ENCODE results near the gene BSDC1. TPM values are rescaled to one million over a fixed set of nuclear protein-coding genes. Genes with fewer than 3 reads are reported as not detected.

The BSDC1 gene
- total and polyA plus RNA-seq, 8 donors = 50.6 to 64.8 (median 57.9) TPM

- peaks cover 8 to 24% of the 10 kb centered on the region in 2 donors for H3K4me1 ChIP-seq
- DNase-seq (no peak), ATAC-seq (no peak)
- H3K4me3 ChIP-seq = no peak overlapping the region
- TF ChIP-seq, protein P1, sequence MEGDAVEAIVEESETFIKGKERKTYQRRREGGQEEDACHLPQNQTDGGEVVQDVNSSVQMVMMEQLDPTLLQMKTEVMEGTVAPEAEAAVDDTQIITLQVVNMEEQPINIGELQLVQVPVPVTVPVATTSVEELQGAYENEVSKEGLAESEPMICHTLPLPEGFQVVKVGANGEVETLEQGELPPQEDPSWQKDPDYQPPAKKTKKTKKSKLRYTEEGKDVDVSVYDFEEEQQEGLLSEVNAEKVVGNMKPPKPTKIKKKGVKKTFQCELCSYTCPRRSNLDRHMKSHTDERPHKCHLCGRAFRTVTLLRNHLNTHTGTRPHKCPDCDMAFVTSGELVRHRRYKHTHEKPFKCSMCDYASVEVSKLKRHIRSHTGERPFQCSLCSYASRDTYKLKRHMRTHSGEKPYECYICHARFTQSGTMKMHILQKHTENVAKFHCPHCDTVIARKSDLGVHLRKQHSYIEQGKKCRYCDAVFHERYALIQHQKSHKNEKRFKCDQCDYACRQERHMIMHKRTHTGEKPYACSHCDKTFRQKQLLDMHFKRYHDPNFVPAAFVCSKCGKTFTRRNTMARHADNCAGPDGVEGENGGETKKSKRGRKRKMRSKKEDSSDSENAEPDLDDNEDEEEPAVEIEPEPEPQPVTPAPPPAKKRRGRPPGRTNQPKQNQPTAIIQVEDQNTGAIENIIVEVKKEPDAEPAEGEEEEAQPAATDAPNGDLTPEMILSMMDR (IDR thresholded peaks at IDR 0.05) = no peak
- H3K36me3 ChIP-seq = peaks cover 0 to 73% of the 10 kb centered on the region in 2 donors
- H3K27me3 ChIP-seq = peaks cover 0 to 23% of the 10 kb centered on the region in 2 donors
- H3K9me3 ChIP-seq = no peaks in the 10 kb centered on the region
- intact Hi-C loops (cut with DNase I) = no loop called here
- H3K27ac ChIP-seq = no peak overlapping the region
These were observed 62.7 kb downstream of the BSDC1 start for GRCh38 chr1:32331549-32331948.

- H3K4me3 ChIP-seq = no peak overlapping the region
- DNase-seq = no peak
- intact Hi-C loops (cut with DNase I) = no loop called here
These were observed 63.6 kb downstream of the BSDC1 start for GRCh38 chr1:32330558-32331151.

DNA sequence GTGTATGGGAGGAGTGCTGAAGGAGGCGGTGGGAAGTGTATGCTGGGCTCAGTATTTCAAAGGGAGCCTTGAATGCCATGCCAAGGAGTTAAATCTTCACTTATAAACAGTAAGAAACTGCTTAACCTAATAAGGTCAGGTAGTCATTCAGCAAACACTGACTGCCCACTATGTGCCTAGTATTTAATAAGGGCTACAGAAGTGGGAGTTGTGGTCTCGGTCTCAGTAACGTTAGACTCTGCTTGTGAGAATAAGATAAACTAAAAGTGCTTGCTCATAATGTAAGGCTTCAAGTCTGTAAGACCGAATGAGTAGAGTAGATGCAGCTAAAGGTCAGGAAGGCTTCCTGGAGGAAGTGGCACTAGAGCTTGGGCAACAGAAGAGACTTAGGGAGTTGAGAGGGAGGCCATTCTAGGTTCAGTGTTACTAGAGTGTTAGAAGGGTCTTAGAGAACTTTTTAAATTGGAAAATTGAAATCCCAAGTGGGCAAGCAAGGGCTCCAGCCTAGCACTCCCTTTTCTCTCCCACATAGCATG, 64.2 kb downstream of the BSDC1 start:
- H3K36me3 ChIP-seq = peaks cover 0 to 89% of the 10 kb centered on the region in 2 donors
- no peak overlapping the region for H3K4me3 ChIP-seq
- H3K27ac ChIP-seq = no peak overlapping the region
- H3K9me3 ChIP-seq = no peaks in the 10 kb centered on the region
- peaks cover 2 to 14% of the 10 kb centered on the region in 2 donors for H3K4me1 ChIP-seq
- peaks cover 0 to 7% of the 10 kb centered on the region in 2 donors for H3K27me3 ChIP-seq
- ATAC-seq (no peak), DNase-seq (no peak)
- intact Hi-C loops (cut with DNase I) = no loop called here
- TF ChIP-seq, protein P1 (IDR thresholded peaks at IDR 0.05) = no peak

More at GRCh38 chr1:32330558-32331151, 63.6 kb downstream of the BSDC1 start:
- TF ChIP-seq, protein P1 (IDR thresholded peaks at IDR 0.05) = no peak
- Histone ChIP-seq H3K36me3 (peaks cover 0 to 82% of the 10 kb centered on the region in 2 donors), H3K27me3 (peaks cover 0 to 14% of the 10 kb centered on the region in 2 donors), H3K4me1 (peaks cover 4 to 19% of the 10 kb centered on the region in 2 donors), H3K9me3 (no peaks in the 10 kb centered on the region), H3K27ac (no peak overlapping the region)
- no peak for ATAC-seq

GRCh38 chr1:32327204-32327603, 67.0 kb downstream of the BSDC1 start:
- TF ChIP-seq, protein P1 (IDR thresholded peaks at IDR 0.05) = no peak
- Histone ChIP-seq H3K4me3 (no peak overlapping the region), H3K4me1 (peaks cover 0 to 2% of the 10 kb centered on the region in 2 donors), H3K9me3 (no peaks in the 10 kb centered on the region), H3K36me3 (peaks cover 0 to 94% of the 10 kb centered on the region in 2 donors), H3K27ac (no peak overlapping the region), H3K27me3 (no peaks in the 10 kb centered on the region)
- intact Hi-C loops (cut with DNase I) = no loop called here
- DNase-seq (no peak), ATAC-seq (no peak)

GRCh38 chr1:32321712-32322291, 72.4 kb downstream of the BSDC1 start:
- no peak for DNase-seq
- Histone ChIP-seq H3K36me3 (peaks cover 0 to 83% of the 10 kb centered on the region in 2 donors), H3K27ac (peak overlapping the region in 1 of 2 donors; percentile 33), H3K27me3 (no peaks in the 10 kb centered on the region), H3K9me3 (no peaks in the 10 kb centered on the region), H3K4me1 (peaks cover 0 to 11% of the 10 kb centered on the region in 2 donors), H3K4me3 (no peak overlapping the region)
- TF ChIP-seq, protein P1 (IDR thresholded peaks at IDR 0.05) = no peak
- intact Hi-C loops (cut with DNase I) = no loop called here
- peak; percentile 47 for ATAC-seq

Data from left lung (tissue), 10 donors.